ENCODE results near the gene PHLPP1.

Gene PHLPP1

GRCh38 chr18:62953663-62954062 lies 238.3 kb downstream of the PHLPP1 start:
- DNase-seq = no peak

- peak; percentile 11 for DNase-seq
Measured at GRCh38 chr18:62954366-62954765, 239.0 kb downstream of the PHLPP1 start.

DNA sequence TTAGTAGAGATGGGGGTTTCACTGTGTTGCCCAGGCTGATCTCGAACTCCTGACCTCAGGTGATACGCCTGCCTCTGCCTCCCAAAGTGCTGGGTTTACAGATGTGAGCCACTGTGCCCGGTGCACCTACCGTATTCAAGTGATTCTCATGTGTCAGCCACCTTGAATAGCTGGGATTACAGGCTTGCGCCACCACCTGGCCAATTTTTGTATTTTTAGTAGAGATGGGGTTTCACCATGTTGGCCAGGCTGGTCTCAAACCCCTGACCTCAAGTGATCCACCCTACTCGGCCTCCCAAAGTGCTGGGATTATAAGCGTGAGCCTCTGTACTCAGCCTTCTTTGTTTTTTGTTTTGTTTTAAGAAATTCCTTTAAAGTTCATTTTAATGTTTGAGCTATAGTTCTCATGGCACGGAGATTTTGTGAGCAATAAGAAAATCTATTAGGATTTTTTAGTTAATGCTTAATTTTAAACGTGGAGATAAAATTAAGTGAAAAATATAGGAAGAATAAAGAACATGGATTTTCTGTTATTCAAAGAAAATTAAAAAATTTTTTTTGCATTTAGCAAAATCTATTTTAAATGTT lies 242.6 kb downstream of the PHLPP1 start:
- no peak for DNase-seq

DNA sequence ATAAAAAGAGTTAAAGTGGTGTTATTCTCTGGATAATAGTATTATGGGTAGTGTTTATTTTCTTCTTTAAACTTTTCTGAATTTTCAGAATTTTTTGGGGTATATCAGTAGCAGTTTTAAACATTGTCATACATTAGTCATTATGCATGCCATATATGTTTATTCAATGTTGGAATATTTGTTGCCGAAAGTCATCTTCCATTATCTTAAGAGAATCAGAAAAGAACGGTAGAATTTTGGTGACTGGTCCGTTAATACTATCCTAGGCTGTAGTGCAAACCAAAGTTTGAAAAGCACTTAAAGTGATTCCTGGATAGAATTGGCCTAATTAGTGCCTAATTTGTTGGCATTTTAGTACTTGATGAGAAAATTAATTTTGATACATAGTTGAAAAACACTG lies 244.1 kb downstream of the PHLPP1 start:
- DNase-seq = no peak

DNA sequence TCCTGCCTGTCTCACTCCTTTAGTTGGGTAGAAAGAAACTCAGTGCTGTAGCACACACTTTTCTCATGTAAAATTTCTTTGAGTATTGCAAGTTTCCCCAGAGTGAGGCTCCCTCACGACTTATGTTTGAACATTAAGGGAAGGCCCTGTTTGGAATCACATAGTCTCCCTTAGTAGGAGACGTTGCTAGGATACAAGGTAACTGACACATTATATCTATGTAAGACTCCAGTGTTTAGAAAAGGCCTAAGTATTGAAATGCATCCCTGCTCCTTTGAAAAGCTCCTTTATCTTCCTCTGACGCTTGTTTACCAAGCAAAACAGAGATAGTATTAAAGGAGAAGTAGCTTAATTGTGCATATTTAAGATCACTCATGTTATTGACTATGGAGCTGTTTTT lies 248.2 kb downstream of the PHLPP1 start:
- DNase-seq = no peak

GRCh38 chr18:62964432-62964831 lies 249.1 kb downstream of the PHLPP1 start:
- no peak for DNase-seq

GRCh38 chr18:62967089-62967488 lies 251.7 kb downstream of the PHLPP1 start:
- no peak for DNase-seq

- no peak for DNase-seq
Measured at GRCh38 chr18:62973689-62974088, 258.3 kb downstream of the PHLPP1 start.

- DNase-seq = no peak
Measured at GRCh38 chr18:62974388-62974787, 259.0 kb downstream of the PHLPP1 start.

DNA sequence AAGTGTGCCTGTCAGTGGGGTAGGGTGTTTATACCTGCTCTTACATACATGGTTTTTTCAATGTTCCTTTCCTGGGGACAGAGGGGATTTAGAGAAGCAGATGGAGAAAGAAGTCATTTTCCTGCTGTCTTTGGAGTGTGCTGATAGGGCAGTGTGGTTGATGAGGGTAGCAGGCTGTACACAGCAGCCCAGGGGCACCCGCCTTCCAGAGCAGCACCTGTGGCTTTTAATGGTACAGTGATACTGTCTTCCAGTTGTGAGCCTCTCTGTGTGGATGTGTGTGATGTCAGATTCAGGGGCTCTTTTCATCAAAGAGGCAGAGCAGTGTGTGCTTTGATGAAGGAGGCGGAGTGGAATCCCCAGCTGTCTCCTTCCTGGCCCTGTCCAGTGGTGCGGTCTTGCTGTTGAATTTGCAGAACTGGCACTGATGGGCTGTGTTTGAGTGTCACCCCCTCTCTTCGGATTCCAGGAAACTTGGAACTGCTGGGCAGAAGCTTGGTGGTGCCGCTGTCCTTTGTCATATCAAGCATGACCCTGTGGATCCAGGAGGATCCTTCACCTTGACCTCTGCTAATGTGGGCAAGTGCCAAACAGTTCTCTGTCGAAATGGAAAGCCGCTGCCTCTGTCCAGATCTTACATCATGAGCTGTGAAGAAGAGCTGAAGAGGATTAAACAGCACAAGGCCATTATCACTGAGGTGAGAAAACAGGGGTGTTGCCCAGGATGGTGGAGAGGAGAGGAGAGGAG lies 259.8 kb downstream of the PHLPP1 start:
- DNase-seq = no peak

DNA sequence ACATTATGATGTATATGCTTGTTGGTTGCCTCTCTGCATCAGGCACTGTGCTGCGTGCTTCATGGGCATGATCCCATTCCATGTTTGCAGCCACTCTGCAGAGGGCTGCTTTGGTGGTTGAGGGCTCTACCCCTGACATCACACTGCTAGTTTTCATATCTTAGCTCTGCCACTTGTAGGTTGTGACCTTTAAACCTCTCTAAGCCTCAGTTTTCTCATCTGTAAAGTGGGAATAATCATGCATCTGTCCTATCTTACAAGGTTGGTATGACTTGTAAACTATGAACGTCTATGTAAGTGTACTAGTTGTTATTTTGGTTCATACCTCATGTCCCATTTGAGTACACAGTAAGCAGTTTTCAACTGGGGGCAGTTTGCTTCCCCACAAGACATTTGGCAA lies 260.4 kb downstream of the PHLPP1 start:
- no peak for DNase-seq

DNA sequence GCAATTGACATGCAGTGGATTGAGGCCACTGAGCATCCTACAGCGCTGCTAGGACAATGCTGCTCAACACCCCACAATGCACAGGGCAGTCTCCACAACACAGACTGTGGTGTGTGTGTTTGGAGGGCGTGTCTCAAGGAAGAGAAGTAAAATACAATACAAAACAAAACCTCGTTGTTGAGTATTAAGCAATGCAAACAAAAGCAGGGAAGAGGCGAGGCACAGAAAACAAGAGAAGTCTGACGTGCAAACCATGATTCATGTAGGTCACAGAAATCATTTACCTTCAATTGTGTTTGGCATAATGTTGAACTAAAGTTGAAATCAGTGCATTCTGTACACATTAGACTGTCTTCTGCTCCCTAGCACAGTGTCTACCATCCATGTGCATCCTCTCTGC lies 260.9 kb downstream of the PHLPP1 start:
- no peak for DNase-seq

- DNase-seq = no peak
Measured at GRCh38 chr18:62977512-62977911, 262.2 kb downstream of the PHLPP1 start.

- no peak for DNase-seq
Measured at GRCh38 chr18:62978251-62979049, 263.1 kb downstream of the PHLPP1 start.

GRCh38 chr18:62979176-62979575 lies 263.8 kb downstream of the PHLPP1 start:
- peak; percentile 25 for DNase-seq

DNA sequence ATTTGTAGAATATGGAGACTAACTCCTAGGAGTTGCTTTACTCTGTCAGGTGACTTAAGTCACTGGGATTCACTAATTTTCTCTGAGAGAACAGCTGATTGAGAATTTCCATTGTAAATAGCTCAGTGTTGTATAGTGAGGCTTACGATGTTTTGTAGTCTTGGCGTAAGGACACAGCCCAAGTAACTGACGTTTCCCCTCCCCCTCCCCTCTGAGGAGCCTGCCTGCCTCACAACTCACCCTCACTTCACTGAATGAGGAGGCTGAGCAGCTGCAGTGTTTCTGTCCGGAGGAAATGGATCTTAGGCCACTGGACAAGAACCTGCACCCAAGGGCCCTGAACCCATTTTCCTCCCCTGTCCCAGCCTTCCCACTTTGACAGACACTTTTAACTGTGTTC lies 264.6 kb downstream of the PHLPP1 start:
- no peak for DNase-seq

DNA sequence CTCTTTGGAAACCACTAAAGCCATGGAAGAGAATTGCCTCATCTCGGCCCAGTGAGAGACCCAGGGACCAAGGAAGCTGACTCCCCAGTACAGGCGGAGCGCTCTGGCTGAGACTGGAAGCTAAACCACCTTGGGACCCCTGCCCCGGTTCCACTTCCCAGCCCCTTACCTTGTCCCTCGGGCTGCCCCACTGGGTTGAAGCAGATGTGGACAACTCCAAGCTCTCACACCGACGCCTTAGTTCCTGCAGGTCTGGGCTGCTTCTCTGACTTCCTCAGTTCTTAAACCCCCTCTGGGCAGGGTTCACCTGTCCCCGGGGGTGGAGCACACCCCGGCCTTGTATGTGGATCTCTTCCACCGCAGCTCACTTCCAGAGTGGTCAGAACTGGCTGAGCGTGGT lies 266.2 kb downstream of the PHLPP1 start:
- DNase-seq = no peak

DNA sequence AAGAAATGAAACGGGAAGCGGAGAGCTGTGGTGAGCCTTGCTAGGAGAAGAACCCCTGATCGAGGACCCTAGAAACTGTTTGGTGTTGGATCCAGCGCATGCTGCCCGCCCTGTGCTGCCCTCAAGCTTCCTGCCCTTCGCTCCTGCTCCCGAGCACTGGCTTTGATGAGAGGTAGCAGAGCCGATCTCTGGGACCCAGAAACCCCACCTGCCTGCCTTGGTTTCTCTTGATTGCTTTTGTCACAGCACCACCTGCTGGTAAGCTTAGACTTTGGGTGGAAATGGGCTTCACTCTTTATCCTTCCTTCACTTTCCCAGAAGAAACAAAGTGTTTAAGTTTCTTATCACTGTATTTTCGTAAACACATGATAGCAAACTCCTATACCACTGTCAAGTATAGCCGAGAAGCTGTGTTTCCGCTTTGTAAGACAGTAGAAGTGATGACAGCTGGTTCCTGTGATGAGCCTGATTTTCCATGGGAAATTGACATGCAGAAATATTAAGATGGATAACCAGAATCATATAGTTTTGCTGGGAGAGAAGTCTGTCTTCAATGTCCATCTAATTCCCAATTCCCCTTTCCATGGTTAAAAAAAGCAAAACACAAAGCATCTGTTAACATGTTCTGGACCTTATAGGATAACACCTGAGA lies 267.4 kb downstream of the PHLPP1 start:
- DNase-seq = no peak

- DNase-seq = no peak
Measured at GRCh38 chr18:62984656-62985315, 269.4 kb downstream of the PHLPP1 start.

DNA sequence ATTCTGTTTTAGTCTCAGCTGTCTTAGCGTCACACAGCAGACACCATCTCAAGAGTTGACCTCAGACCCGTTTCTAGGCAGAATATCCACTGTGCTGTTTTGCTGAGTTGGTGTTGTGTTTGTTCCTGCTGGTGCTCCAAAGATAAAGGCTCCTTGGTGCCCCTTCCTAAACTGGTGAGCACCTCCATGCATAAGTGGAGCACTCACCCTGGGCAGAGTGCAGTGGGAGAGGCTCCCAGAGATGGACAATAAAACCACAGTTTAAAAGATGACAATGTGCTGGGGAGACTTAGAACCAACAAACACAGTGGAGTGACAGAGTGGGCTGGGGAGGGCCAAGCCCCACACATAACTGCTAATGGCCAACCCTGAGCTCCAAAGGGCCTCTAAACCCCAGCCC lies 271.1 kb downstream of the PHLPP1 start:
- DNase-seq = no peak

DNA sequence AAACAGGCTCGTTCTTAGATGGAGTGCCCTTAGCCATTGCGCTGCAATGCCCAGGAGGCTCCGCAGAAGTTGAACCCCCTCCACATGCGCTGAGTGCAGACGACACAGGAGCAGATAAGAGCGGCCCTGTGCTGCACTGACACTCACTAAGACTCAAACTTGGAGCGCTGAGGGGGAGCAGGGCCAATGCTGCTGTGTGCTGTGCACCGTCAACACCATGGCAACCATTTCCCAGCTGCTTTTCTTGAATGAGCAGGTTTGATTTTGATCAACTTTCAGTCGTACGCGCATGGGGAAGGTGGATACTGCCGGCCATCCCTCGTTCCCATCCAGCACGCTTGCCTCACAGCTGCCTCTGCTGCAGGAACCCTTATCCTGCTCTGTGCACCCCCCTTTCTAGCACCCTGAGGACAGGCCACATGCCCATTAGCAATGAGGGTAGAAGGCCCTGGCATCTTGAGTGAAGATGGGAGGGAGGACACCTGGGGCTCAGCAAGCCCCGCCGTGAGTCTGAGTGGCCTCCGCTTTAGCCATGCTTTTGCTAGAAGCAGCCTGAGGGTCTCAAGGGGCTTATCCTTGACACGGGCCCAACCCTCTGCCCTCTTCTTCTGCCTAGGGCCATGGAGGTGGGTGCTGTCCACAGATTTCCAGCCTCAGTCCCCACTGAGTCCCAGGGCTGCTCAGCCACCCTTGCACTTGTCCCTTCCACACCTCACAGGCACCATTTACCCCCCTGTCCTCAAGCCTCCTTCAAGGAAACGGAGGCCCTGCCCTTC lies 271.9 kb downstream of the PHLPP1 start:
- DNase-seq = no peak

DNA sequence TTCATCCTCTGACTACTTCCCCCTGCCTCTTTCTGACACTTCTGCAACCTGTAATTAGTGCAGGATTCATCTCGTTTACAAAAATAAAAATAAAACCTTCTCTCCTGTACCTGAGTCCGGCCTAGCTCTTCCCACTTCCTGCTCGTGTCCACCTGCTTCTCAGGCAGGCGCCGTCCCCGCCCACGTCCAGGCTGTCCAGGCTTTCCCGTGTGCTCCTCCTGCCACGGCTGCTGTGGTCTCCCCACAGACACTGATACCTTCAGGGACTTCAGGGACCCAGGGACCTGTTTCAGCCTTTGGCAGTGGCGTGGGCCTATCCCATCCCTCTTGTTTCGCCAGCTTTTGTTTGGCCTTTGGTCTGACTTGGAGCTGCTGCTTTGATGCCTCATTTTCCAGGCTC lies 272.5 kb downstream of the PHLPP1 start:
- no peak for DNase-seq
